ENCODE data around the gene SYNPO.

Gene SYNPO

DNA sequence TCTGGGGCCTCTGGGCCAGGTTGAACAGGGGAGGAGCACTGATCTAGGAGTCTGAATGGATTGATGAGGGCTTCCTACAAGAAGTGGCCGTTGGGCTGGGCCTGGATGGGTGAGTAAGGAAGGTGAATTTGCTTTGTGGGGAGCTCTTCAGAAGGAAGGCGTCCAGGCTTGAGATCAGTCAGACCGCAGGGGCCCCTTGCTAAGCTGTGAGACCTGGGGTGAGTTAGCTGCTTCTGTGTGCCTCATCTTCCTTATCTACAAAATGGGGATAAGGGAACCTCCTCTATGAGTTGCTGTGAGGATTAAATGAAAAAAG is 1.1 kb upstream of the SYNPO start:
- no peak for DNase-seq

DNA sequence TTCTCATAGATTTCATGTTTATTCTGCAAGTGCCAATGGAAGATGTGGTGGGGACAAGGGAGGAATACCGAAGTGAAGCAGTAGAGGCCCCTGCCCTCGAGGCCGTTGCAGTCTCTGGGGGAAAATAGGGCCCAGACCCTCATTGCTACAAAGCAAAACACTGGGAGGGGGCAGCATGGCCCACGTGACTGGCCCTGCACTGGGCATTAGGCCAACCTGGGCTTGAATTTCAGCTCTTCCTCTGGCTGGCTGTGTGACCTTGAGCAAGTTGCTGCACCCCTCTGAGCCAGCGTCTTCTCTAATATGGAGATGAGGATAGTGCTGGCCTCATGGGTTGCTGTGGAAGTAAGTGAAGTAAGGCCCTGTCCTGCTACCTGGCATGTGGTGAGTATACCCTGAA is 709 bp upstream of the SYNPO start:
- no peak for DNase-seq

DNA sequence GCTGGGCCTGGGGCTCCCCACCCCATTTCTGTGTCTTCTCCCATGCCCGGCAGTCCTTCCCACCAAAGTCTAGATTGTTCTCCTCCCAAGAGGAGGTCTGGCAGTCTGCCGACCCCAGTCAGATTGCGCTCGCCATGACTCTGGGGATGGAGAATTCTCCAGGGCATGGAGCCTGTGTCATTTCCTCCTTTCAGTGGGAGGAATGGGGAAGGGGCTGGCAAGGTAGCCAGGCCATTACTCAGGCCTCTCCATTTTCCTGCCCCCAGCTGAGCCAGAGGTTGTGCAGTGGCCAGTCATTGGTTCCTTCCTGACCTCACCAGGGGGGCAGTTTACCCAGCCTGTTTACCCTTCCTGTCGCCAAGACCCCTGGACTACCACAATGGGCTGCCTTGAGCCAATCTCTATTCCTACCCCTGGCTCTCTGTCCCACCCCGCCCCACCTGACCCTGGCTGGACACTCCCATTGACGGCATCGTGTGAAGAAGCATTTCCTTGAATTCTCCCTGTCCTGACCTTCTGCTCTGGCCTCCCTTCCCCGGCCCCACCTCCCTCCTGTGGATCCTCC is 628 bp downstream of the SYNPO start:
- no peak for DNase-seq

DNA sequence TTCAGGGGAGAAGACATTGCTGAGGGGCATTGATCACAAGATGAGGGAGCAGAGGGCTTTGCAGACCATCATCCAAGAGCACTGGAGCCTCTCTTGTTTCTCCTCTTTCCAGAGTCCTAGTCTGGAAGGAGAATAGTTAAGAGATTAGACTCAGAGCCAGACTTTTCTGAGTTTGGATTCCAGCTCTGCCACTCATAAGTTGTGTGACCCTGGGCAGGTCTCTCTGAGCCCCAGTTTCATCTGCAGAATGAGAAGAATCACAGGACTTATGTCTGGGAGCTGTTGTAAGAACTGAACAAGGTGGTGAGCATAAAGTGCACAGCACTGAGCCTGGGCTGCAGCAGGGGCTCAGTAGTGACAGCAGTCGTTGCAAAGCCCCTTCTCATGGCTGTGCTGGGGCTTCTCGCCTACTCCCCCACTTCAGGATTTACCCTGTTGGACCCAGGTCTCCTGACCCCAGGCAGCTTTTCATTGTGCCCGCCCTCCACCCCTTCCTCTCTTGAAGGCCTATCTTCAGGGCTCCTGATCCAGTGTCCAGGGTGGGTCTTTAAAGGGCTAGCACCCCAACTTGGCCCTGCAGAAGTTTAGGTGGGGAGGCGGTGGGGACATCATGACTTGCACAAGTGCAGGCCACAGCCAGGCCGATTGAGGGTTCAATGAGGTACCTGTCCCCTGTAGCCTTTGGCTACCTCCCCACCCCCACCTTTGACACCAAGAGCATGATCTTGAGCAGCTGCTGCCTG is 1.5 kb downstream of the SYNPO start:
- no peak for DNase-seq

DNA sequence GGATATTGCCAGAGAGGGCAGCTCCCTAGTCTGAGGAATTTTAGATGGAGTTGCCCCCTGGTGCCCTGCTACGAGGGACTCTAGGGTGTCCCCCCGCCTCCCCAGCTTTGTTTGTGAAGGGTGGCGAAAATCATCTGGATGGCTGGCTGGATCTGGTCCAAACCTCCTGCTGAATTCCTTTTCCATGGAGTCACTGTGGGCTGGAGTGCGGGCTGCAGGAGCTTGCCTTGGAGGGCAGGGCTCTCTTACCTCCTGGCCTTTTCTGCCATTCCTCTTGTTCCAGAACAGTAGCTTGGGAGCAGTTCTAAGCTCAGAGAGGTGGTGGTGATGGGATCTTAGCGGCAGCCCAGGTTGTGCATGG is 2.1 kb downstream of the SYNPO start:
- no peak for DNase-seq

DNA sequence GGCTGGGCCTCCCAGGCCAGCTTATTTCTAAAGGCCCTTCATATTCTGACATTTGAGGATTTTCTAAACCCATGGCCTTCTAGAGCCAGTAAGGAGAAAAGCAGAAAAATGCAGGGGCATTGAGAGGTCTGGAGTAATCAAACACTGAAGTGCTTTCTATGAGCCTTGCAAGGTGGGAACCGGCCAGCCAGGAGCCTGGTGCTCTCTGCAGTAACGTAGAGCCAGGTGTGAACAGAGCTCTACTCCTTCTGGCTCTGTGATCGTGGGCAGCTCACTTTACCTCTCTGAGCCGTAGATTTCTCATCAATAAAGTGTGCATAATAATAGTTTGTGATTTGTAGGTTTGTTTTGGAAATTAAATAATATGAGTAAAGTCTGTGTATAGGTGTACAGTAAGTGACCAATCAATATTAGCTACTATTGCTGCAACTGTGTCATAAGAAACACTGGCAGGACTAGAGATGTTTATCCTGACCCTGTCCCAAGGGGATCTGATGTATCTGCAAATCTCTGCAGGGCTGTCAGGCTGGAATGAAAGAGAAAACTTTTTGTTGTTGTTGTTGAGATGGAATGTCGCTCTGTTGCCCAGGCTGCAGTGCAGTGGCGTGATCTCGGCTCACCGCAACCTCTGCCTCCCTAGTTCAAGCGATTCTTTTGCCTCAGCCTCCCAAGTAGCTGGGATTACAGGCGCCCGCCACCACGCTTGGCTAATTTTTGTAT is 2.7 kb downstream of the SYNPO start:
- no peak for DNase-seq

DNA sequence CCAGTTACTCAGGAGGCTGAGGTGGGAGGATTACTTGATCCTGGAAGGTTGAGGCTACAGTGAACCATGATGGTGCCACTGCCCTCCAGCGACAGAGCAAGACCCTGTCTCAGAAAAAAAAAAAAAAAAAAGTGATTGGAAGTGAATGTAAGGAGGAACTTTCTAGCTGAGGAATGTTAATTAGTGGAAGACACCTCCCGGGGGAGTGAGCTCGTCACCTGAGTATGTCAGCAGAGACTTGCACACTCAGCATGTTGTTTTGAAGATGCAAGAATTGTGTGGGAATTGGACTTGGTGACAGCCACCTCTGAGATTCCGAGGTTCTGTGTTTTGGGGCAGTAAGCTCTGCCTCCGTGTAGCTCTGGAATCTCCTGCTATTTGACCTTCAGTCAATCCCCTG is 3.6 kb downstream of the SYNPO start:
- DNase-seq = no peak

DNA sequence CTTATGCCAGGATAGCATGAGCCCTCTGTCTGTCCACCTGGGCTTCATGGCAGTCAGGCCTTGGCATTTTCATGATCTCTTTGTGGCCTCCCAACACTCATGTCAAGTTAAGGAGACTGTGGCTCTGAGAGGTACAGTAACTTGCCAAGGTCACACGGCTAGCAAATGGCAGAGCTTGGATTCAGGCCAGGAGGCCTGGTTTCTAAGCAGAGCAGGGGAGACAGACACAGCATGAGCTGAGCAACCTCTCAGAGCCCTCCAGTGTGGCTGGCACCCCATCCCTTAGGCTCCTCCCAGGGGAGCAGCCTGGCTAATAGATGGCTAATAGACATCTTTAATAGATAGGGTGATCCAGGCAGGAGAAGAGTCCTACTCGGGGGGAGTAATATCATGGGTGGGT is 4.1 kb downstream of the SYNPO start:
- no peak for DNase-seq

DNA sequence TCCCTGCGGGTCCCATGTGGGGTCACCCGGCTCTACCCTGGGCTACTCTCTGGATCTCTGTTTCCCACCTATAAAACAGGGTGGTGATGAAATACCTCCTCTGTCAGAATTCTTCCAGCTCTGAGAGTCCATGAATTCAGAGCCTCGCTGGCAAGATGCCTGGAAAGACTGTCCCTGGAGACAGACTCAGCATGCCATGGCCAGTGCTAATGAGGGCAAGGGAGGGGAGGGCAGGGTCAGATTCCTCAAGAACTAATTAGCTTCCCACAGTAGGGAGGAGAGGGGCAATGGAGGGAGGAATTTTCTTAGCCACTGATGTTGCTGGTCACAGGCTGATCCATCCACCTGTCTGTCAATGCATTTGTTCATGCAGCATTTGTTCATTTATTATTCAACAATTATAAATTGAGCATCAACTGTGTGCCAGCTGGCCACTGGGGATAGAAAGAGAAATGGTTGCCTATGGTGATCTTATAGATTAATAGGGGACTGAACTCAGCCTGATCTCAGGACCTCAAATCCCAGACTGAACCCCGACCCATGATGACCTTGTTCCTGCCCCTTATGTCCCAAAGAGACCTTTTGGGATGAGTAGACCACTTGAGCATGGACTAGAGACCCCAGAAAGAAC is 4.7 kb downstream of the SYNPO start:
- no peak for DNase-seq

DNA sequence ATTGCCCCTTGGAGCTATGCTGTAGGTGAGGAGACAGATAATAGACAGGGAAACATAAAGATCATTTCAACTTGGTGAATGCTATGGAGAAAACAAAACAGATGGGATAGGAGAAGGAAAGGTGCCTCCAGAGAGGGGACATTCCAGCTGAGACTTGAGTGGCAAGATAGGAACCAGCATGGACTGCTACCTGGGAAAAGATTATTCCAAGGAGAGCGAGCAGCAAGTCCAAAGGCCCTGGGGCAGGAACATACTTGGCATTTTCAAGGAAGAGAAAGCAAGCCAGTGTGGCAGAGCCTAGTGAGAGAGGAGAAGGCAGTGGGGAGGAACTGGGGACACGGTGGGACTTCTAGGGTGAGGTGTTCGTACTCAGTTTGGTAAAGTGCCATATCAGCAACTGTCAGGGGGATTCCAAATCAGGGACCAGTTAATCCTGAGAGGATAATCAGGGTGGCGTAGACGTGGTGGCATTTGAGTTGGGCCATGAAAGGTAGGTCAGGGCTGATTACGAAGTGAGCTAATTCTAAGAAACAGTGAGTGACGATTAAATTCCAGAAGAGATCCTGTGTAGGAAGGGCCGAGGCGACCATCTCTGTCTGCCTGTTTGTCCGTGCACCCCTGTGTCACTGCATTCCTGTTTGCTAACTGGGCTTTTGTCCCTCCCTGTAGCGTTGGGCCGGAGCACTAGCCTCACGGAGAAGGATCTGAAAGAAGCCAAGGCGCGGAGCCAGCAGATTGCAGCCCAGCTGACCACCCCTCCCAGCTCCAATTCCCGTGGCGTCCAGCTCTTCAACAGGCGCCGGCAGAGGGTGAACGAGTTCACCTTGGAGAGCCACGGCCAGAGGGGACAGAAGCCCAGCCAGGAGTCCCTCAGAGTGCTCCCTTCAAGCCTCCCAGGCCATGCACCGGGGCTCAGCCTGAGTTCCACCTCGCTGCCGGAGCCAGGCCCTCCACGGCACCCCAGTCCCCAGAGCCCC is 7.1 kb downstream of the SYNPO start:
- no peak for DNase-seq

DNA sequence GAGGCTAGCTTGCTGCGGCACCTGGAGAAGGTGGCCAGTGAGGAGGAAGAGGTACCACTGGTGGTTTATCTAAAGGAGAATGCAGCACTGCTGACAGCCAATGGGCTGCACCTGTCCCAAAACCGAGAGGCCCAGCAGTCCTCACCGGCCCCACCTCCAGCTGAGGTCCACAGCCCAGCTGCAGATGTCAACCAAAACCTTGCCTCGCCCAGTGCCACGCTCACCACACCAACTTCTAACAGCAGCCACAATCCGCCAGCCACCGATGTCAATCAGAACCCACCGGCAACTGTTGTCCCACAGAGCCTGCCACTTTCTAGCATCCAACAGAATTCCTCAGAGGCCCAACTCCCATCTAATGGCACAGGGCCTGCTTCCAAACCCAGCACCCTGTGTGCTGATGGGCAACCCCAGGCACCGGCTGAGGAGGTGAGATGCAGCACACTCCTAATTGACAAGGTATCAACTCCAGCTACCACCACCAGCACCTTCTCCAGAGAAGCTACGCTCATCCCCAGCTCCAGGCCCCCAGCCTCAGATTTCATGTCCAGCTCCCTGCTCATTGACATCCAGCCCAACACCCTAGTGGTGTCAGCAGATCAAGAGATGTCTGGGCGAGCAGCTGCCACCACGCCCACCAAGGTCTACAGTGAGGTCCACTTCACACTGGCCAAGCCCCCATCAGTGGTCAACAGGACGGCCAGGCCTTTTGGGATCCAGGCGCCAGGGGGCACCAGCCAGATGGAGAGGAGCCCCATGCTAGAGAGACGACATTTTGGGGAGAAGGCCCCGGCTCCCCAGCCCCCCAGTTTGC is 8.0 kb downstream of the SYNPO start:
- DNase-seq = no peak

DNA sequence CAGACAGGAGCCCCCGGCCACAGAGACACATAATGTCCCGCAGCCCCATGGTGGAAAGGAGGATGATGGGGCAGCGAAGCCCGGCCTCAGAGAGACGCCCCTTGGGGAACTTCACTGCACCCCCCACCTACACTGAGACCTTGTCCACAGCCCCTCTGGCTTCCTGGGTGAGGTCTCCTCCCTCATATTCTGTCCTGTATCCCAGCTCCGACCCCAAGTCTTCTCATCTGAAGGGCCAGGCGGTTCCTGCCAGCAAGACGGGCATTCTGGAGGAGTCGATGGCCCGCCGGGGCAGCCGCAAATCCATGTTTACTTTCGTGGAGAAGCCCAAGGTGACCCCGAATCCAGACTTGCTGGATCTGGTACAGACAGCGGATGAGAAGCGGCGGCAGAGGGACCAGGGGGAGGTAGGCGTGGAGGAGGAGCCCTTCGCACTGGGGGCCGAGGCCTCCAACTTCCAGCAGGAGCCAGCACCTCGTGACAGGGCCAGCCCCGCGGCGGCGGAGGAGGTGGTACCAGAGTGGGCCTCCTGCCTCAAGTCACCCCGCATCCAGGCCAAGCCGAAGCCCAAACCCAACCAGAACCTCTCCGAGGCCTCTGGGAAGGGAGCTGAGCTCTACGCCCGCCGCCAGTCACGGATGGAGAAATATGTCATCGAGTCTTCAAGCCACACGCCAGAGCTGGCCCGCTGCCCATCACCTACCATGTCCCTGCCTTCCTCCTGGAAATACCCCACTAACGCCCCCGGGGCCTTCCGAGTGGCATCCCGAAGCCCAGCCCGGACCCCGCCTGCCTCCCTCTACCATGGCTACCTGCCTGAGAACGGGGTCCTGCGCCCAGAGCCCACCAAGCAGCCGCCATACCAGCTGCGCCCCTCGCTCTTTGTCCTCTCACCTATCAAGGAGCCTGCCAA is 8.9 kb downstream of the SYNPO start:
- no peak for DNase-seq

DNA sequence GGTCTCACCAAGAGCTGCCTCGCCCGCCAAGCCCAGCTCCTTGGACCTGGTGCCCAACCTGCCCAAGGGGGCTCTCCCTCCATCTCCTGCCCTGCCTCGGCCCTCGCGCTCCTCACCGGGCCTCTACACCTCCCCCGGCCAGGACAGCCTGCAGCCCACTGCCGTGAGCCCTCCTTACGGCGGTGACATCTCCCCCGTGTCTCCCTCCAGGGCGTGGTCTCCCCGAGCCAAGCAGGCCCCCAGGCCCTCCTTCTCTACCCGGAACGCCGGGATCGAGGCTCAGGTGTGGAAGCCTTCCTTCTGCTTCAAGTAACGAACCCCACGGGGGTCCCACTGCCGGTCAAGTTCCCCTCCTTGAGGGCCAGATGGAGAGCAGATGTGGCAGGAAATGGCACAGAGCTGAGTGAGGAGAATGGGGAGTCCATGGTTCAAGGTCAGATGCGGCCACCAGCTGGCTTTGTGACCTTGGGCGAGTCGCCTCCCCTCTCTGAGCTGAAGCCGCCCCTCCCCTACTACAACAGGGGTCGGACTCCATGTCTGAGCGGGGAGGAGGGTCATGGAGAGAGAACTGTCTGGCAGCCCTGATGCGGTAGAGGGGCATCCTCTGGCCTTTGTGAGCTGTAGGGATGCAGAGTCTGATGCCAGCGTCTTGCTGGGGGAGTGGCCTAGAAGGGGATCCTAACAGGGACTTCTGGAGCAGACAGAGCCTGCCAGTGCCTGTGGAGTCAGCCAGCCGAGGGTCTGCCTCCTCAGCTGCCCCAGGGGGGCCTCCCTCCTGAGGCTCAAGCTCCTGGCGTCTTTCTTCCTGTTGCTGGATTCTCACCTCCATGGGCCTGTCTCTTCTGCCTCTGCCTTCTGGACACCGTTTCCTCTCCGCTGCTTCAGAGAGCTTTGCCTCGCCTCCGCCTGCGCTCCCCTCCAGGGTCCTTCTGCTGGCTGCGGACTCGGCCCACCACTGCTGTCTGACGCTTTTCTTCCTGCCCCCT is 9.9 kb downstream of the SYNPO start:
- no peak for DNase-seq

DNA sequence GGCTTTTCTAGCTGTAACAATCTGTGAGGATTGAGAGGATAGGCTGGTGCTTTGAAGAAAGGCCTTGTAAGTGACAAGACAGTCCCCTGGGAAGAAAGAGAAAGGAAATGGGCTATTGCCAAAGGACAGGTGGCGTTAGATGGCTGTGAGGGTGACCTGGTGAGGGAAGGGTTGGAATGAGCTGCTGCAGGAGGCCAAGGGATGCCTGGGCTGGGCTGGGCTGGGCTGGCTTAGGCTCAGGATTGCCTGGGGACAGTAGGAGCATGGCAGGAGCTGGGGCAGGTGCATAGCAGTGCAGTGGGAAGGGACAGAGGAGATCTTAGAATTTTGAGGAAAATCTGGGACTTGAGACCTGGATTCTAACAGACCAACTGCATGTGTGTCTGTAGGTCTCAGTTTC is 10.9 kb downstream of the SYNPO start:
- no peak for DNase-seq

DNA sequence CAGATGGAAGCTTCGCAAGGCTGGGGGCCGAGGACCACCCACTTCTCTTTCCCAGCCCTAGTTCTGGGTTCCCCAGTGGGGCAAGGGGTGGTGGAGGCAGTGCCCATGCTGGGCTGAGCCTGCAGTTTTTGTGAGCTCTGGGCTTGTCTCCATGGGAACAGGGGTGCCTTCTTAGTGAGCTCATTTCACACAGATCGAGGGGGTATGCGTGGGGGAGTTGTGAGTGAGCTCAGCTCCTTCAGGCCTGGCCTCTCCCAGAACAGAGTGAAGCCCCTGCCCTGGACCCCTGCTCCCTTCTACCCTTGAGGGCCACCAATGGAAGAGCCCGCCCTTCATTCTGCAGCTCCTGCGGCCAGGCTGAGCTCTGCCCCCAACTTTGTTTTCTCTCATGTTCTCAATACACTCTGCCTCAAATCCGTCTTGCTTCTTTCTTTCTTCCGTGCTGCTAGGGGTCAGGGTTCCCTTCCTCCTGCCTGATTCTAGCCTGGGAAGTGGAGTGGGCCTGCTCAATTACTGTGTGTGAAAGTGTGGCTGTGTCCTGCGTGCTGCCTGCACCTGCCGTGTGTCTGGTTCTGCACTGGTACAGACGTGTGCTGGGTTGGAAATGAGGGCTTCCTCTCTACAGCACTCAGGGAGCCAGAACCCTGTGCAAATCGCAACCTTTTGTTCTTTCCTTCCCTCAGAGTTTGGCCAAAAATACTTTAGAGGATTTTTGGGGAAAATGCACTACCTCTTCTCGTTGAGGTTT is 11.6 kb downstream of the SYNPO start:
- no peak for DNase-seq

DNA sequence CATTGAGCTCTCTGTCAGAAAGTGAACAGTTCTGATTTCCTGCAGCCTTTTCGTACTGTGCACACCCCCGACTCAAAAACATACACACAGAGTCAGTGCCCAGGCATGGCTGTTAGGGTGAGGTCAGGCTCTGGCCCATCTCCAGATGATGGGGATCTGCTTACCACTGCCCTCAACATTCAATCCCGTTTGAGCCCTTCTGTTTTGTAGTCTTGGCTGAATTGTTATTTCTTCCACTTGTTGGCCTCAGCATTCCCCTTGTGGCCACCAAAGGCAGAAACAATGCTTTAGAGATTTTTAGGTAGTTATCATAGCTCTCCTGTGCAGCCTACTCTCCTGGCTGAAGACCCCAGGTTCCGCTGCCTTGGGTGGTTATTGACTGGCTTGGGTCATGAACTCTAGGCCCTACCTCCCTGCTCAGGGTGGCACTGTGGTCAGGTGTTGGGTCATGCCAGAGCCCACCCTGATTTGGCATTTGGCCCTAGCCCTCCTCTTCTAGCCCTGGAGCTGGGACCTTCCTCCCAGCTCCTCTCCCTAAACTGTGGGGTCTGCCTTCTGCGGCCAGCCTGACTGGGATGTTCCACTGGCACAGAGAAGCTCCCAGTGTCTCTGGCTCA is 12.8 kb downstream of the SYNPO start:
- no peak for DNase-seq

DNA sequence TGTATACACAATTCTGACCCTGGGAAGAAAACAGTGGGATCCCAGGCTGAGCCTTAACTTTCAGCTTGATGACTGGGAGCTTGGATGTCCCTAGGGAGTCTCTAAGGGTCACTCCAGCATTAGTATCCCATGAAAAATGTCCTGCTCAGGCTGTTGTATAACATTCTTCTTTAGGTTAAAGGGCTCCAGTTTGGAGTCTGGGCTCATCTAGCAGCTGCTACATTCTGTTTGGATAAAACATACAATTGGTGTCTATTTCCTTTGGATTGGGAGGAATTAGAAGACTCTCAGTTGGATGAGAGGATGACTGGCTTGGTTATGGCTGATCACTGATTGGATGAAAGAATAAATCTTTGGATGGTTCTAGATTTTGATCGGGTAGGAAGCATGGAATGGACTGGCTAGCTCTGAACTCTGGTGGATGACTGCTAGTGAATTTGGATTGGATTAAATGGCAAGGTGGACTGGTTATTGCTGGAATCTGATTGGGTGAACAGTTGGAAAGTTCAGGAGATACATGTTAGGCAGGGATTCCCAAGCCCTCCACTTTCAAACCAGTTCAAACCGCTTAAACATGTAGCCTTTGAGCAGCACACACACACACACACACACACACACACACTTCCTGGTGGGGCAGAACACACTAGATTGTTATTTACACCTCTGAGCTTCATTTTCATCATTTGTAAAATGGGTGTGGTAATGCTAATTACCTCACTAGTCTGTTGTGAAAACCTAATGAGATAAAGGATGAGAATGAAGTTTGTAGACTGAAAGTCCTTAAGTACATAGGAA is 13.5 kb downstream of the SYNPO start:
- DNase-seq = no peak

Data from right kidney (tissue), 1 donor.